Kasumi-1 (cell line): ENCODE results near the gene SH2B3.

Experiments used
- DNase-seq, 2 experiments: peaks; one replicate each; lab custom pipeline; 2025; lab: John Stamatoyannopoulos, UW

The SH2B3 gene

DNA sequence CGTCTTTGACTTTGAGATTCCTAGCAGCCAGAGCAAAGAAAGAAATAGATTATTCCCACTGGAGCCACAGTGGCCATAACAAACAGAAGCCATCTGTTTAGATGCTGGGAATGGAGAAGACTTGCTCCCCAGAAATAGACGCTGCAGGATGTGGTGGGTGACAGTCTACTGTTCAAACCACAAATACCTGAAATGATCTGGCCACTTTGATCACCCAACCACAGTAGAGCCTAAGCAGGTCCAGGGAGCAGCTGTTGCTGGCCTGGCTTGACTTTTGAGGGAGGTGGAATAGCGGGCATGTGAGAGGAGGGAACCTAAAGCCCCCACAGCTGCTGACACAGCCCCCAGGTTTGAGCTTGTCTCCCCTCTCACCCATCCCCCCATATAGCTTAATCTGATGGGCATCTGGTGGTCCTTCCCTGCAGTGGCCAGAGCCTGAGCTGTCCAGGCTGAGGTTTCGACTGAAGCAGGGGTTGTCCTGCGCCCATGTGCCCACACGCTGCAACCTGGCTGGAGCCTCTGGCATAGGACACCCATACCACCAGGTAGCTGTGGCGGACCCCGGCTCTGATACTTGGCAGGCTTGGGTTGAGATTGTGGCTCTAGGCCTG lies 38.7 kb downstream of the SH2B3 start:
- no peak for DNase-seq

- DNase-seq, result peak; percentile 89
These were observed 39.4 kb downstream of the SH2B3 start for GRCh38 chr12:111444925-111445725.

DNA sequence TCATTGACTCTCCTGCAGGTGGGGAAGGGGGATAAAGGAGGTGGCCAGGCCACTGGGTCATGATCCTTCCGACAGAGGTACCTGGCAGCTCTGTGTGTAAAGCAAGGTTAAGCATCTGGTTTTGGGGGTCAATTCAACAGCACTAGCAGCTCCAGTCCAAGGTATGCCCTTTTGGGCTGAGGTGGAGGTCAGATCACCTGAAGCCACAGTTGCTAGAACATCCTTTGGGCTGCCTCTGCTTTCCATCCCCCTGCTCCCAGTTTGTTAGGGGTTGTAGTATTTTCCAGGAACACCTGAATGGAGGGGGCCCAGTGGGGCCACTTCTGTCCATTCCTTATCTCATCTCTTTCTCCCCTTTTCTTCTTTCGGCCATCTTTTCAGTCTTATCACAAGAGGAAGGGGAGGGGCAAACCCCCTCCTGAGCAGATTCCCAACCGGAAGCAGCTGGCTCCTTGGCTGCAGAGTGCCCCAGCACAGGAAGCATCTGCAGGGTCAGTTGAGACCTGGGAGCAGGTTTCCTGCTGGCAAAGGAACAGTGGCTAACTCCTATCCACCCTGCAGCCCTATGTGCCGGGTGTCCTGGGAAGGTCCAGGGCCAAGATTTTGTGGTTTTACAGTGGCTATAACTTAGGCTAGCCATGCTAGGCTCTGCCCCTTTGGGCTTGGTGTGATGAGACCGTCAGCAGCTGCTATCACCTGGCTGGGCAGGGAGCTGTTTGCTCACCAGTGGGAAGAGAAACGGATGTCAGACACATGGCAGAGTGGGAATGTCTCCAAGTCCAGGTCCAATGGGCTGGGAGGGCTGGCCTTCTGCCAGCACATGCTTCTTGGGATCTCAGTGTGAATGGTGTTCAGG lies 40.2 kb downstream of the SH2B3 start:
- DNase-seq, result peak; percentile 52 to 57

DNA sequence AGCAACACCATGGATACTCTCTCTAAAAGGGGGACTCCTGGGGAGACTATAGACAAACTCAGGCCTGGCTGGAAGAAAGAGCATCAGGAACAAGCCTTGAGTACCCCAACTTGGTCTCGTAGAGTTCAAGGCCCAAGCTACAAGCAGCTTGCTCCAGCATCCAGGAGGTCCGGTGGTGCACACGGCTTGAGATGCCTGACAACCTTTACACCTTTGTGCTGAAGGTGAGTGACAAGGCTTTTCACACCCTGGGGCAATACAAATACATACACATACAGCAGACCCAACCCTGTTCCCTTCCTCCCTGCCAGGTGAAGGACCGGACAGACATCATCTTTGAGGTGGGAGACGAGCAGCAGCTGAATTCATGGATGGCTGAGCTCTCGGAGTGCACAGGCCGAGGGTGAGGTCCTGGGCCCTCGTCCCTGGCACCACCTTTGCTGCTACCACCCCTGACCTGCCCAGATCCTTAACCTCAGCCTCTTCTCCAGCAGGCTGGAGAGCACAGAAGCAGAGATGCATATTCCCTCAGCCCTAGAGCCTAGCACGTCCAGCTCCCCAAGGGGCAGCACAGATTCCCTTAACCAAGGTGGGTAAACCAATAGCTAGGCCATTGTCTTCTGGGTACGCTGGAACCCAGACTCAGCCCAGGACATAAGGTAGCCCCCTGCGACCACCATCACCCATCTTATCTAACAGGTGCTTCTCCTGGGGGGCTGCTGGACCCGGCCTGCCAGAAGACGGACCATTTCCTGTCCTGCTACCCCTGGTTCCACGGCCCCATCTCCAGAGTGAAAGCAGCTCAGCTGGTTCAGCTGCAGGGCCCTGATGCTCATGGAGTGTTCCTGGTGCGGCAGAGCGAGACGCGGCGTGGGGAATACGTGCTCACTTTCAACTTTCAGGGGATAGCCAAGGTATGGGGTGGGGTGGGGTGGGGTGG lies 41.2 kb downstream of the SH2B3 start:
- no peak for DNase-seq

DNA sequence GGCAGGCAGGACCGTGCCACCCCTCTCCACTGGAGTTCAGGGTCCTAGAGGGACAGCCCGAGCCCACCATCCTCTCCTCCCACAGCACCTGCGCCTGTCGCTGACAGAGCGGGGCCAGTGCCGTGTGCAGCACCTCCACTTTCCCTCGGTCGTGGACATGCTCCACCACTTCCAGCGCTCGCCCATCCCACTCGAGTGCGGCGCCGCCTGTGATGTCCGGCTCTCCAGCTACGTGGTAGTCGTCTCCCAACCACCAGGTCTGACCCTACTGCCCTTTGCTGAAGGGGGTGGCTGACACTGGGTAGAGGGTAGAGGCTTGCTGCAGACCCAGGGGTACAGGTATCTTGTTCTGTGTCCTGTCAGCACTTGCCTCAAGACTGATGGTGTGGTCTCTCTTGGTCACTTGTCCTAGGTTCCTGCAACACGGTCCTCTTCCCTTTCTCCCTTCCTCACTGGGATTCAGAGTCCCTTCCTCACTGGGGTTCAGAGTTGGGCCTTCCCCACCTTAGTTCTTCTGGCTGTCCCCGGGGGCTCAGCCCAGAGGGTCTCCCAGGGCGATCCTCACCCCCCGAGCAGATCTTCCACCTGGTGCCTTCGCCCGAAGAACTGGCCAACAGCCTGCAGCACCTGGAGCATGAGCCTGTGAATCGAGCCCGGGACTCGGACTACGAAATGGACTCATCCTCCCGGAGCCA lies 42.0 kb downstream of the SH2B3 start:
- DNase-seq, result no peak

DNA sequence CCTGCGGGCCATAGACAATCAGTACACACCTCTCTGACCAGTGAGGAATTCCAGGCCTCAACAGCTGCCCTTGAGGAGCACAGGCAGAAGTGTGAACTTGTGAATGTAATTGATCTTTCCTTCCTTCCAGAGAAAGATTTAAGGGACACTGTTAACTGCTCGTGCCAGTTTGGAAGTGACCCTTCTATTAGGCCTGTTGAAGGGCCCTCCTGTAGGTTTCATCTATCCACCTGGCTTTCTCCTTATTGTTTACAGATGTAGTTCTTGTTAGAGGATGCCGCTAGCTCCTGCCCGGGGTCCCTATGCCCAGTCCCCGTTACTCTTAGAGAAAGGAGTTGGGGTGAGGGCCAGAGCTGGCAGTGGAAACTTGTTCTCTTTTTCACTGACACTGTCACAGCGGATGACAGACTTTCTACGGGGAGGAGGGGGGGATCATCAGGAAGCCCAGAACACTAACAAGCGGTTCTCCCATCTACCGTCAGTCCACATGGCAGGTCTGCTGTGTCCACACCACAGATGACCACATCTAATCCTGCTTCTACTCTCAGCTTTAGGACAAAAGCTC lies 42.6 kb downstream of the SH2B3 start:
- DNase-seq, result no peak

DNA sequence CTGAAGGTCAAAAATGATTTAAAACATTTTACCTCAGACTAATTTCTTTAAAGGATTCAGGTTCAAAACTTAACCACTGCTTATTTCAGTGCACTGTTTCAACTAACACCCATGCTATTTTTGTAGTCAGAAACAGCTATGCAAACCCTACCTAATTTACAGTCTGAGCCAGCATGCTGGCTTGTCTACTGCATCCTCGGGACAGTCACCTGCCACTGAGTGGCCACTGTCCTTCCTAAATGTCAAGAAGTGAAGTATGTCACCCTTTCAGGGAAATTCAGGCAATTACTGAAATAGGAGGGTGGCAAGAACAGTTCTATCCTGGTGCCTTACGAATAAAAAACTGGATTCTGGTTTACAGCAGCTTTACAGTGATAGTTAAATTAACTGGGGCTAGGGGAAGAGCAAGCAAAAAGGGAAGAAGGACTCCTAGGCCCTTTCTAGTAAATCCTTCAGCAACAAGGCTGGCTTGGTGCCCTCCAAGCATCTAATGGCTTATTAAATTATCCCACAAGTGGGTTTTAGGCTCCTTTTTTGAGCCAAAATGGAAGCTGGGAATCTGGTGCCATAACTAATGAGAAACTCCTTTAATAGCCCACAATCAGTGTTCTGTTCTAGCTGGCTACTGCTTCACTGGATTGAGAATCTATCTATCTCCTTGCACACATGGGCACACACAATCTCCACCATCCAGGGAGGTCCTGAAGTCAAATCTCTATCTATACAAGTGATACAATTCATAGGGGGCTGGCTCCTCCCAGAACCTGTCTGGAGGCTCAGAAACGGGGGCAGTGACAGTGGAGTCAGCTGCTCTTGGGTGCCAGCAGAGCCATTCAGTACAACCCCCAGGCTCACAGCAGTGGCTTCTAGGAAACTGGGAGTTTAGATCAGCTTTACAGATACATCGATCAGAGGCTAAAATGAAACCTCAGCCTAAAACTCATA lies 43.4 kb downstream of the SH2B3 start:
- no peak for DNase-seq

GRCh38 chr12:111450676-111451075 lies 45.0 kb downstream of the SH2B3 start:
- DNase-seq, result no peak

GRCh38 chr12:111451232-111451631 lies 45.5 kb downstream of the SH2B3 start:
- DNase-seq, result no peak

- peak; percentile 78 to 87 for DNase-seq
These were observed 46.0 kb downstream of the SH2B3 start for GRCh38 chr12:111451649-111452129.

GRCh38 chr12:111453071-111453989 lies 47.6 kb downstream of the SH2B3 start:
- DNase-seq, result no peak

GRCh38 chr12:111454311-111454710 lies 48.6 kb downstream of the SH2B3 start:
- DNase-seq, result no peak

GRCh38 chr12:111454716-111455447 lies 49.2 kb downstream of the SH2B3 start:
- DNase-seq, result no peak

DNA sequence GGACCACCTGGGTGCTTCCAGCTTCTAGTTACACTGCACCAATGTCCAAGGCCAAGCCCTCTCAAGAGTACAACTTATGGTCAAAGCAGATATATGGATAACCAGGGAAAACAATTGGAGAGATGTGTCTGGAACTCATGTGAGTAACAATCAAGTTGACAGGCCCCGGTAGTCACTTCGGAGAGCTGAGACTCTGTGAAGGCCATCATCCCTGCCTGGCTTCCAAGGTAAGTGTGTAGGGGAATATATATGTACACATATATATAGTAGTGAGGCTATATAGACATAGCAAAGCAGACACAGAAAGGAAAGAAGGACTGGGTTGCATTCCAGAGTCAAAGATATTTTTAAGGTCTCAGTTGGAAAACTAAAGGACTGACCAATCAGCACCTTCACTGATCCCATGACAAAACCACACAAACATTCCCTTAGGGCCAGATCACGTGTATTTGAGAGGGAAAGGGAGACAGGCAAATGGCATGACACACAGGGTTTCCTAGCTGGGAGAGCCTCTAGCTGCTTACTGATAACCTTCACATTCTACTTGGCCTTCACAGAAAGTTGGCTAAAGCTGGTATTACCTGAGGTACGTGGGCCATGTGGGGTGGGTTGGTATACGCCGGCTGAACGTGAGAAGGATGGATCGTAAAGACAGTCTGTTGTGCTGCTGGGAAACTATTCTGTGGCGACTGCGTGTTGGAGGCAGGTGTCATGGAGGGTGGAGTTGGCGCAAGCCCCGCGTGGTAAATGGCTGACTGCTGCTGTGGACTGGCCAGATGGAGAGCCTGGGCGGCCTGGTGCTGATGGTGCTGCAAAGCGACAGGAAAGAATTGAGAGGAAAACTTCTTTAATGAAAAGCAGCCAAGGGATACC lies 50.0 kb downstream of the SH2B3 start:
- no peak for DNase-seq

DNA sequence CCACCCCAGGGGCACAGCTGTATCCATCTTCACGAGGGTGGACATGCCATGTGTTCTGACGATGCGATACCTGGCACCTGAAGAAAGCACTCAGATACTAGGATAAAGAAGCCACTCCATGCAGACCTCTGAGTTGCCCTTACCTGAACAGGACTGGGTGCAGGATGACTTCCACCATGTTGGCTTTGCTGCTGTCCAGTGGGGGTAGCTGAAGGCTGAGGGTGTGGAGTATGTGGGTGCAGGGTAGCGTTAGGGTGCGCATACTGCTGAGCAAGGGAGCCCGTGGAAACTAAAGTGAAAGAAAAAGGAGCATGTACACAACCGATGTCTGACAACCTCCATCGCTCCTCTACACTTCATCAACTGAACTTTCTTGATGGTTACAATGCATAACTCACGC lies 51.3 kb downstream of the SH2B3 start:
- DNase-seq, result no peak

- DNase-seq, result no peak
These were observed 51.9 kb downstream of the SH2B3 start for GRCh38 chr12:111457577-111457976.
